K562 (cell line): Measurements from ENCODE around the gene PXN. TPM values are rescaled to one million over a fixed set of nuclear protein-coding genes. Genes with fewer than 3 reads are reported as not detected.

ENCODE experiments used
- BDP1 ChIP-seq: IDR thresholded peaks from 3 replicates; pipeline ENCODE4 v1.6.1; 2011; ENCODE audit not compliant: insufficient read length, insufficient read depth
- DPF2 ChIP-seq: fragments of 450-650 bp; IDR thresholded peaks from 2 replicates; pipeline ENCODE4 v1.6.1; 2016
- FOXP4 ChIP-seq: sonication (generic); formaldehyde crosslinking; IDR thresholded peaks from 2 replicates; pipeline ENCODE4 v1.8.0; 2022; ENCODE audit warnings: mild to moderate bottlenecking, missing genetic modification reagents, borderline replicate concordance
- GABPB1 ChIP-seq: sonication (generic); formaldehyde crosslinking; IDR thresholded peaks from 2 replicates; pipeline ENCODE4 v1.8.0; 2022; ENCODE audit warnings: mild to moderate bottlenecking, missing genetic modification reagents
- GABPB2 ChIP-seq: fragments of 250-450 bp; sonication (Bioruptor Pico); conservative IDR thresholded peaks from 2 replicates; pipeline ENCODE4 v1.5.1; 2021; ENCODE audit warnings: mild to moderate bottlenecking
- MBD1 ChIP-seq: fragments of 250-450 bp; sonication (Bioruptor Pico); IDR thresholded peaks from 2 replicates; pipeline ENCODE4 v1.8.0; 2022; ENCODE audit warnings: inconsistent platforms
- NBN ChIP-seq: fragments of 450-650 bp; IDR thresholded peaks from 2 replicates; pipeline ENCODE4 v1.6.1; 2016; ENCODE audit warnings: low read depth, mild to moderate bottlenecking
- NFE2 ChIP-seq: IDR thresholded peaks from 2 replicates; pipeline ENCODE4 v1.6.1; 2014; ENCODE audit warnings: antibody characterized with exemption, low read depth
- PRMT5 ChIP-seq: sonication (generic); formaldehyde crosslinking; IDR thresholded peaks from 2 replicates; pipeline ENCODE4 v1.5.0; 2020; ENCODE audit warnings: missing genetic modification reagents
- RCOR1 ChIP-seq, 2 experiments: IDR thresholded peaks; 2 replicates each; pipeline ENCODE4 v1.6.1; 2012; ENCODE audit warnings: low read depth in 2 of 2, low read length in 2 of 2, borderline replicate concordance in 1 of 2, improper control_type of control experiment in 1 of 2
- RUNX1 ChIP-seq: sonication (generic); IDR thresholded peaks from 2 replicates; pipeline ENCODE4 v1.6.1; 2016; ENCODE audit warnings: antibody characterized with exemption, low read depth
- SMARCA5 ChIP-seq: fragments of 450-650 bp; IDR thresholded peaks from 2 replicates; pipeline ENCODE4 v1.6.1; 2016
- TARDBP ChIP-seq: fragments of 450-650 bp; IDR thresholded peaks from 2 replicates; pipeline ENCODE4 v1.6.1; 2016
- VEZF1 ChIP-seq: fragments of 200-800 bp; sonication (Bioruptor generic); IDR thresholded peaks from 2 replicates; pipeline ENCODE4 v1.6.1; 2017; ENCODE audit warnings: missing genetic modification characterization, missing compliant biosample characterization
- YBX1 ChIP-seq: fragments of 450-650 bp; IDR thresholded peaks from 2 replicates; pipeline ENCODE4 v1.7.1; 2016; ENCODE audit warnings: mild to moderate bottlenecking
- ZBTB43 ChIP-seq: sonication (generic); formaldehyde crosslinking; IDR thresholded peaks from 2 replicates; pipeline ENCODE4 v1.8.0; 2023; ENCODE audit warnings: mild to moderate bottlenecking, missing genetic modification reagents
- ZEB2 ChIP-seq: fragments of 450-650 bp; IDR thresholded peaks from 2 replicates; pipeline ENCODE4 v1.6.1; 2016
- ZFP36 ChIP-seq: fragments of 150-350 bp; IDR thresholded peaks from 2 replicates; pipeline ENCODE4 v1.6.1; 2018; ENCODE audit warnings: low read length, low read depth; ENCODE audit not compliant: partially characterized antibody
- ZNF12 ChIP-seq: sonication (generic); formaldehyde crosslinking; IDR thresholded peaks from 2 replicates; pipeline ENCODE4 v1.4.0; 2020; ENCODE audit warnings: mild to moderate bottlenecking, missing genetic modification reagents
- ZNF274 ChIP-seq: IDR thresholded peaks from 2 replicates; pipeline ENCODE4 v1.6.1; 2011; ENCODE audit warnings: low read depth, mild to moderate bottlenecking, low read length, moderate library complexity, borderline replicate concordance
- ZNF3 ChIP-seq: fragments of 250-450 bp; sonication (Bioruptor Pico); IDR thresholded peaks from 2 replicates; pipeline ENCODE4 v1.5.0; 2021; ENCODE audit warnings: mild to moderate bottlenecking, moderate library complexity
- ZNF644 ChIP-seq: fragments of 200-800 bp; sonication (Bioruptor generic); IDR thresholded peaks from 2 replicates; pipeline ENCODE4 v1.6.1; 2016; ENCODE audit warnings: low read depth, missing genetic modification characterization, missing compliant biosample characterization
- ZNF740 ChIP-seq, 3 experiments: fragments of 200-800 bp in 1 of 3; sonication (Bioruptor generic) in 1 of 3; sonication (generic) in 1 of 3; formaldehyde crosslinking in 1 of 3; IDR thresholded peaks; 2 replicates each; pipeline versions ENCODE4 v1.6.1 to v1.8.0; 2016 to 2022; ENCODE audit warnings: mild to moderate bottlenecking in 2 of 3, missing compliant biosample characterization in 2 of 3, missing genetic modification characterization in 2 of 3, missing genetic modification reagents in 1 of 3
- polyA plus RNA-seq, 8 experiments: library from polyadenylated mRNA; depleted of rRNA in 4 of 8; stranded (reverse) in 5 of 8; unstranded in 3 of 8; fragments of >200 nt; fragmentation: Nextera tagmentation in 2 of 8; fragmentation: Illumina TruSeq in 1 of 8; extraction: Ambion mirVana in 2 of 8; extraction: Trizol in 1 of 8; gene quantifications; 2 replicates each; pipeline versions ENCODE4 v1.2.1 to v1.2.3, GENCODE V29; 2011 to 2014; ENCODE audit warnings: inconsistent platforms in 1 of 8, missing spikeins in 1 of 8
- total RNA-seq, 7 experiments: library from RNA; depleted of rRNA in 6 of 7; stranded (reverse); fragments of >200 nt in 6 of 7; fragmentation: Illumina TruSeq in 2 of 7; extraction: Trizol in 2 of 7; gene quantifications; 2 replicates each; pipeline versions ENCODE4 v1.2.1 to v1.2.3, GENCODE V29; 2011 to 2021; ENCODE audit warnings: low replicate concordance in 1 of 7

Gene PXN
- total and polyA plus RNA-seq, 9 of the 15 experiments (the other 6 are each of a cell fraction or from before 2014, with no cell fraction given) = 4.0 to 74.1 (median 18.6) TPM

GRCh38 chr12:120249266-120249874 lies 16.2 kb downstream of the PXN start (continued):
- TF ChIP-seq MBD1 (CRISPR knock-in tag) (no peak), YBX1 (no peak), TARDBP (no peak), ZNF3 (CRISPR knock-in tag) (no peak), ZNF12 (CRISPR knock-in tag) (no peak), PRMT5 (CRISPR knock-in tag) (no peak), GABPB2 (CRISPR knock-in tag) (no peak), ZBTB43 (CRISPR knock-in tag) (no peak), FOXP4 (peak; percentile 67; the same call in 1 of the 2 replicates), ZNF740 (CRISPR knock-in tag; IDR thresholded peaks at IDR 0.05) (no peak), ZNF740 (tag; IDR thresholded peaks at IDR 0.05) (no peak), RCOR1 (IDR thresholded peaks at IDR 0.05; ENCODE audit: borderline replicate concordance in 1 of 2, low read depth in 2 of 2, low read length in 2 of 2) (peak in 1 of 2 experiments; percentile 86; a peak in 2 of 4 replicates), DPF2 (peak; percentile 14; the same call in 1 of the 2 replicates), VEZF1 (CRISPR knock-in tag) (peak; percentile 38; the same call in 1 of the 2 replicates), ZNF644 (tag) (no peak), SMARCA5 (no peak), GABPB1 (CRISPR knock-in tag) (peak; percentile 56; the same call in 1 of the 2 replicates), BDP1 (no peak), ZFP36 (no peak), NBN (no peak), RUNX1 (no peak), NFE2 (no peak), ZNF274 (no peak), ZEB2 (peak; percentile 68; the same call in 1 of the 2 replicates)
